Mononuclear cell (primary cell): ENCODE measurements around the gene SDR42E2. TPM values are rescaled to one million over a fixed set of nuclear protein-coding genes. Genes with fewer than 3 reads are reported as not detected.
A peak's percentile ranks its signal among the peaks of the same experiment; 100 is the strongest.

Experiments
- H3K27me3 ChIP-seq: 2 replicates; pipeline ENCODE4 v1.6.0; 2011; ENCODE audit warnings: low read length, control low read depth; ENCODE audit not compliant: insufficient read depth
- H3K4me1 ChIP-seq: 2 replicates; pipeline ENCODE4 v1.5.1; 2011; ENCODE audit warnings: mild to moderate bottlenecking, low read length, control low read depth; ENCODE audit not compliant: insufficient read depth
- H3K4me3 ChIP-seq: 2 replicates; pipeline ENCODE4 v1.5.1; 2011; ENCODE audit warnings: mild to moderate bottlenecking, low read length, moderate library complexity
- H3K9me3 ChIP-seq: 2 replicates; pipeline ENCODE4 v1.5.1; 2011; ENCODE audit warnings: low read depth, mild to moderate bottlenecking, control low read depth, low read length
- total RNA-seq: library from RNA; depleted of rRNA; stranded (reverse); fragments of >200 nt; gene quantifications from one replicate; pipeline ENCODE4 v1.2.3, GENCODE V29; 2012

SDR42E2 gene
- total RNA-seq, 1 donor = 0.52 TPM

GRCh38 chr16:22181426-22181825 is 19.1 kb downstream of the SDR42E2 start:
- H3K9me3 ChIP-seq = no peaks in the 10 kb centered on the region
- H3K4me3 ChIP-seq = no peak overlapping the region
- H3K27me3 ChIP-seq = no peaks in the 10 kb centered on the region
- H3K4me1 ChIP-seq = no peaks in the 10 kb centered on the region

GRCh38 chr16:22181843-22182242 is 19.5 kb downstream of the SDR42E2 start:
- H3K9me3 ChIP-seq = no peaks in the 10 kb centered on the region

GRCh38 chr16:22183335-22183734 is 21.0 kb downstream of the SDR42E2 start:
- no peak overlapping the region for H3K4me3 ChIP-seq
- no peaks in the 10 kb centered on the region for H3K9me3 ChIP-seq
- H3K27me3 ChIP-seq = no peaks in the 10 kb centered on the region
- peaks cover 6% of the 10 kb centered on the region for H3K4me1 ChIP-seq

More at GRCh38 chr16:22181843-22182242, 19.5 kb downstream of the SDR42E2 start:
- Histone ChIP-seq H3K4me3 (no peak overlapping the region), H3K27me3 (no peaks in the 10 kb centered on the region), H3K4me1 (no peaks in the 10 kb centered on the region)

GRCh38 chr16:22183901-22184614 is 21.8 kb downstream of the SDR42E2 start:
- H3K9me3 ChIP-seq = no peaks in the 10 kb centered on the region
- peaks cover 13% of the 10 kb centered on the region for H3K4me1 ChIP-seq
- H3K27me3 ChIP-seq = no peaks in the 10 kb centered on the region
- no peak overlapping the region for H3K4me3 ChIP-seq

- Histone ChIP-seq H3K4me1 (peaks cover 19% of the 10 kb centered on the region), H3K27me3 (no peaks in the 10 kb centered on the region), H3K4me3 (no peak overlapping the region)
These were observed 22.3 kb downstream of the SDR42E2 start for GRCh38 chr16:22184615-22184968.

GRCh38 chr16:22186517-22186916 is 24.2 kb downstream of the SDR42E2 start:
- no peaks in the 10 kb centered on the region for H3K9me3 ChIP-seq

More at GRCh38 chr16:22184615-22184968, 22.3 kb downstream of the SDR42E2 start:
- no peaks in the 10 kb centered on the region for H3K9me3 ChIP-seq

GRCh38 chr16:22188267-22188594 is 25.9 kb downstream of the SDR42E2 start:
- Histone ChIP-seq H3K4me3 (no peak overlapping the region), H3K4me1 (peaks cover 41% of the 10 kb centered on the region), H3K27me3 (no peaks in the 10 kb centered on the region), H3K9me3 (no peaks in the 10 kb centered on the region)

More at GRCh38 chr16:22186517-22186916, 24.2 kb downstream of the SDR42E2 start:
- Histone ChIP-seq H3K4me3 (no peak overlapping the region), H3K27me3 (no peaks in the 10 kb centered on the region), H3K4me1 (peaks cover 24% of the 10 kb centered on the region)

GRCh38 chr16:22188595-22189442 is 26.5 kb downstream of the SDR42E2 start:
- Histone ChIP-seq H3K4me1 (peaks cover 47% of the 10 kb centered on the region), H3K4me3 (no peak overlapping the region), H3K9me3 (no peaks in the 10 kb centered on the region), H3K27me3 (no peaks in the 10 kb centered on the region)

- Histone ChIP-seq H3K4me3 (peak overlapping the region; percentile 63), H3K27me3 (no peaks in the 10 kb centered on the region), H3K4me1 (peaks cover 49% of the 10 kb centered on the region), H3K9me3 (no peaks in the 10 kb centered on the region)
These were observed 27.3 kb downstream of the SDR42E2 start for GRCh38 chr16:22189473-22190080.

GRCh38 chr16:22190081-22190775 is 27.9 kb downstream of the SDR42E2 start:
- Histone ChIP-seq H3K27me3 (no peaks in the 10 kb centered on the region), H3K9me3 (no peaks in the 10 kb centered on the region), H3K4me3 (peak overlapping the region; percentile 63), H3K4me1 (peaks cover 55% of the 10 kb centered on the region)

GRCh38 chr16:22190776-22191531 is 28.6 kb downstream of the SDR42E2 start:
- no peaks in the 10 kb centered on the region for H3K27me3 ChIP-seq
- peaks cover 60% of the 10 kb centered on the region for H3K4me1 ChIP-seq
- H3K9me3 ChIP-seq = no peaks in the 10 kb centered on the region
- peak overlapping the region; percentile 60 for H3K4me3 ChIP-seq

- H3K4me3 ChIP-seq = peak overlapping the region; percentile 60
- no peaks in the 10 kb centered on the region for H3K9me3 ChIP-seq
- peaks cover 66% of the 10 kb centered on the region for H3K4me1 ChIP-seq
- H3K27me3 ChIP-seq = no peaks in the 10 kb centered on the region
These were observed 29.4 kb downstream of the SDR42E2 start for GRCh38 chr16:22191532-22192260.

- H3K9me3 ChIP-seq = no peaks in the 10 kb centered on the region
- no peak overlapping the region for H3K4me3 ChIP-seq
- H3K4me1 ChIP-seq = peaks cover 66% of the 10 kb centered on the region
- H3K27me3 ChIP-seq = no peaks in the 10 kb centered on the region
These were observed 30.2 kb downstream of the SDR42E2 start for GRCh38 chr16:22192261-22193062.
